RPMI7951 (cell line): ENCODE measurements around the gene LEFTY2. TPM values are rescaled to one million over a fixed set of nuclear protein-coding genes. Genes with fewer than 3 reads are reported as not detected.

Experiments used
- total RNA-seq: library from RNA; depleted of rRNA; stranded (reverse); fragments of >200 nt; shearing (Covaris generic); gene quantifications from 2 replicates; pipeline ENCODE4 v1.2.3, GENCODE V29; 2014; rRNA removed

LEFTY2 gene
- total RNA-seq, 1 experiment from 2014 or later = not detected

Other genes starting within 250 kb of the LEFTY2 start
- 513 and 555 TPM in 2 replicates for gene SRP9, start 163.4 kb downstream of the LEFTY2 start, total RNA-seq
- gene EPHX1, start 131.1 kb downstream of the LEFTY2 start, total RNA-seq = 25.0 and 25.5 TPM in 2 replicates
- 7.6 and 8.2 TPM in 2 replicates for gene TMEM63A, start 58.8 kb downstream of the LEFTY2 start, total RNA-seq
- gene LEFTY1, start 52.1 kb downstream of the LEFTY2 start, total RNA-seq = not detected in 2 replicates
- gene PYCR2, start 17.0 kb downstream of the LEFTY2 start, total RNA-seq = 31.2 and 38.9 TPM in 2 replicates
- gene SDE2, start 58.1 kb upstream of the LEFTY2 start, total RNA-seq = 10.5 and 14.0 TPM in 2 replicates
- gene H3-3A, start 121.5 kb upstream of the LEFTY2 start, total RNA-seq = 376 and 427 TPM in 2 replicates
- 28.2 and 37.2 TPM in 2 replicates for gene ACBD3, start 245.5 kb upstream of the LEFTY2 start, total RNA-seq